Measurements from ENCODE around the gene TANC1.

TANC1 gene

DNA sequence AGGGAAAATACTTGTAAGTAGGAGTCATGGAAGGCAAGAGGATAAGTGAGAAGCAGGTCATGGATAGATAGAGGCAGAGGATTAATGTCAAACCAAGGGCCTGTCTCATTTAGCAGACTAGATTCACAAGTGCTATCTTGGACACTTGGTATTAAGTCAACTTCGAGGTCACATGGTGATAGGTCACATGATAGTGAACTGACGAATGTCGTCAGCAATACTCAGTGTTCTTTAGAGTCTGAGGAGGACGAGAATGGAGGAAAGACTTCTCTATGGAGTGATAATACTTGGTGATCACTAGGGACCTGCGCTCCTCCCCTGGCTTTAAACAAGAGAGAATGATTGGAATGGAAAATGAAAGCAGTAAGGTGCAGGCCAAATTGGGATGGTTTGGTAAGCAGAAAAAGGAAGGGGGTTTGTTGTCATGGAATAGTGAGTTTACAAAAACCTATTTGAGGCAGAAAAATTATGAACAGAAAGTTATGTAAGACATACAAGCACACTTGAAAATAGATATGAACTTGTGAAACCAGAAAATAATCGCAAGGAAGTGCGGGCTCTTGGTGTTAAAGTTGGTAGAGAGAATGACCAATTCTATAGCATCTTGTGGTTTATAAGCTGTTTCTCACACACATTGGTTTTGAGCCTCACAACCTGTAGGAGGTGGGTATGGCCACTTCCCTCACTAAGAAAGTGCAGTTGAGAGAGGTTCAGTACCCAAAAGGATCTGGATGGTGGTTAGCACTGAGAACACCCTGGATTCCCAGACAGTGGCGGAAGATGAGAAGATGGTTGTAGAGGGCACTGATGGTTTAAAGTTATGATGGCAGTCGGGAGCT, 176.6 kb downstream of the TANC1 start:
- Histone ChIP-seq H3K4me1 (ENCODE audit: control insufficient read depth in 1 of 2, insufficient read depth in 1 of 2, low read depth in 1 of 2, low read length in 1 of 2) (peaks cover 0 to 4% of the 10 kb centered on the region in 2 experiments), H3K36me3 (no peaks in the 10 kb centered on the region), H3K27ac (no peak overlapping the region), H3K9me3 (no peaks in the 10 kb centered on the region), H3K27me3 (peaks cover 28% of the 10 kb centered on the region), H3K4me3 (ENCODE audit: low read depth in 1 of 2, low read length in 1 of 2) (no peak overlapping the region)
- TF ChIP-seq, protein P1, sequence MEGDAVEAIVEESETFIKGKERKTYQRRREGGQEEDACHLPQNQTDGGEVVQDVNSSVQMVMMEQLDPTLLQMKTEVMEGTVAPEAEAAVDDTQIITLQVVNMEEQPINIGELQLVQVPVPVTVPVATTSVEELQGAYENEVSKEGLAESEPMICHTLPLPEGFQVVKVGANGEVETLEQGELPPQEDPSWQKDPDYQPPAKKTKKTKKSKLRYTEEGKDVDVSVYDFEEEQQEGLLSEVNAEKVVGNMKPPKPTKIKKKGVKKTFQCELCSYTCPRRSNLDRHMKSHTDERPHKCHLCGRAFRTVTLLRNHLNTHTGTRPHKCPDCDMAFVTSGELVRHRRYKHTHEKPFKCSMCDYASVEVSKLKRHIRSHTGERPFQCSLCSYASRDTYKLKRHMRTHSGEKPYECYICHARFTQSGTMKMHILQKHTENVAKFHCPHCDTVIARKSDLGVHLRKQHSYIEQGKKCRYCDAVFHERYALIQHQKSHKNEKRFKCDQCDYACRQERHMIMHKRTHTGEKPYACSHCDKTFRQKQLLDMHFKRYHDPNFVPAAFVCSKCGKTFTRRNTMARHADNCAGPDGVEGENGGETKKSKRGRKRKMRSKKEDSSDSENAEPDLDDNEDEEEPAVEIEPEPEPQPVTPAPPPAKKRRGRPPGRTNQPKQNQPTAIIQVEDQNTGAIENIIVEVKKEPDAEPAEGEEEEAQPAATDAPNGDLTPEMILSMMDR (IDR thresholded peaks at IDR 0.05) = no peak

DNA sequence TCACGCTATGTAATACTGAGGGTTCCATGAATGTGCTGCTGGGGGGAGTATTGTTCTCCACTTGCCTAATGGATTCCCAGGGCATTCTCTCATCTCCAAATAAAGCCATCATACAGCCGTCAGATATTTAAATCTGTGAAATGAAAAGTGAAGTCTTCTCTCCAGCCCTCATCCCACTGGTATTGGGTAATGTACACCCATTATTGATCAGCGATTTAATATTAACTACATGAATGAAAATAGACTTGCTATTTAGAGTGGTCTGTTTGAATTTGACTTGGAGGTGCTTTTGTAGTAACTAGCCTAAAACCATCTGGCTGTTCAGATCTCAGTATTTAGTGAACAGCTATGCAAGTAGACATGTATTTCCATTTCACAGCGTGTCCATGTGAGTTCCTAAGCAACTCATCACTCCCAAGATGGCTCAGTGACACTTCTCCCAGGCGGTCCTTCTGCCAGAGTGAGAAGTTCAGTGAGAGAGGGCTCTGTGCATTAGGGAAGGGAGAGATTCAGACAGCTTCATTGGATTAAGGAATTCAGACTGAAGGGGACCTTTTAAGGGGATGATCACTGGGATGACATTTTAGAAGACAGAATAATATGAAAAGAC, 177.4 kb downstream of the TANC1 start:
- Histone ChIP-seq H3K36me3 (no peaks in the 10 kb centered on the region), H3K27me3 (peaks cover 33% of the 10 kb centered on the region), H3K4me1 (ENCODE audit: control insufficient read depth in 1 of 2, insufficient read depth in 1 of 2, low read depth in 1 of 2, low read length in 1 of 2) (peaks cover 0 to 4% of the 10 kb centered on the region in 2 experiments), H3K27ac (no peak overlapping the region), H3K9me3 (no peaks in the 10 kb centered on the region), H3K4me3 (ENCODE audit: low read depth in 1 of 2, low read length in 1 of 2) (no peak overlapping the region)
- TF ChIP-seq, protein P1 (IDR thresholded peaks at IDR 0.05) = no peak

DNA sequence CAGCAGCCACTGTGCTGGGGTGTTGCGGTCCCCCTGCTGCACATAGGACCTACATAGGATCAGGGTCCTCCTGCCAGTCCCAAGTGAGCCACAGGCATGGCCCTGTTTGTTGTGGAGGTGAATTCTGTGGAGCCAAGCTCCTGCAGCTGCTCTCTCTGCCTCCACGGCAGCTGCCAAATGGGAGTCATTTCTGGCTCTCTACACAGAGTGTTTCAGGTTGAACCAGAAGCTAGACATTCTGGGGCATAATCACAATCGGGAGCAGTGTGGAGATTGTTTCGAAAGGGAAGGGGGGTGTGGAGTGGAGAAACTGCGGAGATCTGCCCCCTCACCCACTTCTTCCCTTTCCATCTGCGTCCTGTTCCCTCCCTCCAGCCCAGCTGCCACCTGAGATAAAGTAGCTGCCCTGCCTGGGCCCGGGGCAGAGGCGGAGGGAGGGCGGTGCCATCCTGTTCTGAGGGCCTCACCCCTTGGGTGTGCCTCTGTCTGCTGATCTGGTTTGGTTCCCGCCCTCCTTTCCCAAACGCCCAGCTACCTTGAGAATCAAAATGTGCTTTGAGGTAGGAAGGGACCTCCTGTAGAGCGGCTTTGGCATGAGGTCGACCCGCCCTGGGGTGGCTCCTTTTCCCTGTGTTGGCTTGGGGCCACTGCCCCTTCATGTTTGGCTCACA, 178.7 kb downstream of the TANC1 start:
- TF ChIP-seq, protein P1 (IDR thresholded peaks at IDR 0.05) = no peak
- Histone ChIP-seq H3K4me3 (ENCODE audit: low read depth in 1 of 2, low read length in 1 of 2) (no peak overlapping the region), H3K9me3 (no peaks in the 10 kb centered on the region), H3K27me3 (peaks cover 33% of the 10 kb centered on the region), H3K4me1 (ENCODE audit: control insufficient read depth in 1 of 2, insufficient read depth in 1 of 2, low read depth in 1 of 2, low read length in 1 of 2) (peaks cover 0 to 4% of the 10 kb centered on the region in 2 experiments), H3K36me3 (no peaks in the 10 kb centered on the region), H3K27ac (no peak overlapping the region)

DNA sequence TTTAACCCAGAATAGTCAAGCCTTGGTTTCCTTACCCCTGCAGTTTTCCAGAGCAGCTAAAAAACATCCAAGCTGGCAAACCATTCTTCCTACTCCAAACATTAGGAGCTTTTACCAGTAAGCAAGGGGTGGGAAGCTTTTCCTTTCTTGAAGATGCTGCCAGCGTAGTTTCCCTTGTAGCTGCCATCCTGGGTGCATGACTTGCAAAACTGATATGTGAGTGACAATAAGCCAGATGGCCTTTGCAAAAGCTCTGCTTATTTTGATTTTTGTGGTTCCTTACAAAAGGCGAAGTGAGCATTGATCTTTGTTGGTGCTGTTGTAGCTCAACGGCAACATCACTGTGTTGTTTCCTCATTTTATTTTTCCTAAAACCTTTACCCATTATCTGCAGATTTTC, 179.2 kb downstream of the TANC1 start:
- Histone ChIP-seq H3K4me3 (ENCODE audit: low read depth in 1 of 2, low read length in 1 of 2) (no peak overlapping the region), H3K27me3 (peaks cover 33% of the 10 kb centered on the region), H3K4me1 (ENCODE audit: control insufficient read depth in 1 of 2, insufficient read depth in 1 of 2, low read depth in 1 of 2, low read length in 1 of 2) (peaks cover 0 to 4% of the 10 kb centered on the region in 2 experiments), H3K36me3 (no peaks in the 10 kb centered on the region), H3K27ac (no peak overlapping the region), H3K9me3 (no peaks in the 10 kb centered on the region)
- TF ChIP-seq, protein P1 (IDR thresholded peaks at IDR 0.05) = no peak

DNA sequence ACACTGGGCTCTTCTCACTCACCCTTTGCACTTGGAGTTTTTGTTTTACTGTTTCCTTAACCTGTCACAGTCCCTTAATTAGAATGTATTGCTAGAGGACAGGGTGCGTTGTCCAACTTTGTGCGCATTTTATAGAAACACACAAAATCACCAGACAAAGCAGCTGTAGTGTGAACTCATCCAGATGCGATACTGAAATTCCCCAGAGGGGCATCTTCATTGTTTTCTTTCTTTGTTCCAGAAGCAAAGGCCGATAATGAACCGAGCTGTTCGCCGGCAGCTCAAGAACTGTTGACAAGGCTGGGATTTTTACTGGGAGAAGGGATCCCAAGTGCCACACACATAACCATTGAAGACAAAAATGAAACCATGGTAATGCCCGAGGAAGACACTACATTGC, 180.5 kb downstream of the TANC1 start:
- TF ChIP-seq, protein P1 (IDR thresholded peaks at IDR 0.05) = no peak
- Histone ChIP-seq H3K9me3 (no peaks in the 10 kb centered on the region), H3K36me3 (no peaks in the 10 kb centered on the region), H3K27ac (no peak overlapping the region), H3K27me3 (peaks cover 33% of the 10 kb centered on the region), H3K4me3 (ENCODE audit: low read depth in 1 of 2, low read length in 1 of 2) (no peak overlapping the region), H3K4me1 (ENCODE audit: control insufficient read depth in 1 of 2, insufficient read depth in 1 of 2, low read depth in 1 of 2, low read length in 1 of 2) (peaks cover 9 to 10% of the 10 kb centered on the region in 2 experiments)
